H1 (cell line): ENCODE measurements around the gene SLC13A4. TPM values are rescaled to one million over a fixed set of nuclear protein-coding genes. Genes with fewer than 3 reads are reported as not detected.

Experiments used
- CTCF ChIA-PET: fragments of 300-600 bp; sonication (Branson Sonifier 250); formaldehyde crosslinking; loops from one replicate; lab custom pipeline; 2021; ENCODE audit not compliant: partially characterized antibody; lab: Charles Lee
- POLR2A ChIA-PET: fragments of 300-600 bp; sonication (Branson Sonifier 250); formaldehyde crosslinking; loops from one replicate; lab custom pipeline; 2021; ENCODE audit warnings: inconsistent platforms; ENCODE audit not compliant: partially characterized antibody; lab: Charles Lee
- DNase-seq, 2 experiments: peaks; one replicate each; pipeline versions ENCODE4 v3.0.0 to v3.0.0-alpha.2; 2010 to 2022; ENCODE audit warnings: low spot score in 2 of 2, low read depth in 1 of 2, mixed read lengths in 1 of 2
- FAIRE-seq: peaks from 2 replicates; lab custom pipeline; 2011; peaks lifted over from hg19 to GRCh38; lab: Jason Lieb, UNC
- H2AFZ ChIP-seq: 2 replicates; pipeline ENCODE4 v1.8.1; 2012; ENCODE audit warnings: low read length, inconsistent platforms
- H2AK5ac ChIP-seq: 2 replicates; pipeline ENCODE4 v1.6.1; 2013; ENCODE audit warnings: low read depth, low read length
- H2BK120ac ChIP-seq: replicated peaks from 2 replicates; pipeline ENCODE3; 2013; ENCODE audit warnings: low read depth, low read length, inconsistent platforms
- H2BK12ac ChIP-seq: 2 replicates; pipeline ENCODE4 v1.6.1; 2013; ENCODE audit warnings: low read depth, low read length
- H2BK15ac ChIP-seq: 2 replicates; pipeline ENCODE4 v1.6.1; 2013; ENCODE audit warnings: low read length
- H2BK20ac ChIP-seq: 2 replicates; pipeline ENCODE4 v1.6.1; 2013; ENCODE audit warnings: low read length
- H2BK5ac ChIP-seq: 2 replicates; pipeline ENCODE4 v1.6.1; 2013; ENCODE audit warnings: low read depth, low read length
- H3K14ac ChIP-seq: 2 replicates; pipeline ENCODE4 v1.6.1; 2013; ENCODE audit warnings: inconsistent platforms; ENCODE audit not compliant: insufficient read length
- H3K18ac ChIP-seq: 2 replicates; pipeline ENCODE4 v1.6.1; 2013; ENCODE audit warnings: low read length; ENCODE audit errors: extremely low read depth
- H3K23ac ChIP-seq: 2 replicates; pipeline ENCODE4 v1.6.1; 2013; ENCODE audit warnings: inconsistent platforms; ENCODE audit not compliant: insufficient read length
- H3K23me2 ChIP-seq: 2 replicates; pipeline ENCODE4 v1.6.1; 2013; ENCODE audit warnings: low read depth, low read length
- H3K27ac ChIP-seq: 2 replicates; pipeline ENCODE4 v1.6.1; 2011; ENCODE audit warnings: low read depth, low read length, inconsistent platforms
- H3K27me3 ChIP-seq, 4 experiments: replicated peaks in 1 of 4; 1 replicate in 1 of 4; 2 replicates in 3 of 4; pipeline versions ENCODE4 v1.6.1 to v1.8.1; 2011 to 2013; ENCODE audit warnings: low read length in 3 of 4, mild to moderate bottlenecking in 3 of 4, inconsistent platforms in 2 of 4, mixed read lengths in 2 of 4, moderate library complexity in 1 of 4; ENCODE audit not compliant: control insufficient read depth in 3 of 4, insufficient read depth in 3 of 4; ENCODE audit errors: extremely low read depth in 1 of 4
- H3K36me3 ChIP-seq, 4 experiments: 2 replicates each; pipeline versions ENCODE4 v1.6.1 to v1.8.1; 2011 to 2013; ENCODE audit warnings: mild to moderate bottlenecking in 4 of 4, low read length in 3 of 4, moderate library complexity in 2 of 4, control low read depth in 1 of 4, inconsistent platforms in 1 of 4; ENCODE audit not compliant: insufficient read depth in 4 of 4, control insufficient read depth in 2 of 4
- H3K4ac ChIP-seq: replicated peaks from 2 replicates; pipeline ENCODE3; 2013; ENCODE audit warnings: low read length, low read depth, mixed read lengths, inconsistent platforms; ENCODE audit not compliant: insufficient read length
- H3K4me1 ChIP-seq, 4 experiments: replicated peaks in 1 of 4; 1 replicate in 1 of 4; 2 replicates in 3 of 4; pipeline versions ENCODE4 v1.6.1 to v1.8.1; 2011 to 2013; ENCODE audit warnings: low read length in 3 of 4, inconsistent platforms in 2 of 4, mixed read lengths in 1 of 4; ENCODE audit not compliant: insufficient read depth in 4 of 4, control insufficient read depth in 3 of 4
- H3K4me2 ChIP-seq, 2 experiments: 2 replicates each; pipeline versions ENCODE4 v1.6.1 to v1.8.1; 2011 to 2013; ENCODE audit warnings: low read depth in 2 of 2, low read length in 2 of 2, control low read depth in 1 of 2, inconsistent platforms in 1 of 2, mild to moderate bottlenecking in 1 of 2; ENCODE audit not compliant: insufficient read depth in 1 of 2
- H3K4me3 ChIP-seq, 4 experiments: fragments of 200-600, 300-600 bp in 1 of 4; sonication (generic), shearing (Covaris generic), sonication (Bioruptor Twin) in 1 of 4; 2 replicates each; pipeline versions ENCODE4 v1.5.1 to v1.8.1; 2011 to 2016; ENCODE audit warnings: low read length in 4 of 4, low read depth in 3 of 4, control low read depth in 2 of 4, inconsistent platforms in 2 of 4, mild to moderate bottlenecking in 2 of 4, mixed read lengths in 1 of 4, moderate library complexity in 1 of 4; ENCODE audit not compliant: insufficient read depth in 2 of 4; ENCODE audit errors: extremely low read depth in 1 of 4
- H3K56ac ChIP-seq: replicated peaks from 2 replicates; pipeline ENCODE3; 2013; ENCODE audit warnings: low read depth, mild to moderate bottlenecking, mixed read lengths, low read length, inconsistent platforms; ENCODE audit not compliant: insufficient read length
- H3K79me1 ChIP-seq: 2 replicates; pipeline ENCODE4 v1.6.1; 2013; ENCODE audit warnings: low read depth, low read length, control low read depth
- H3K79me2 ChIP-seq, 2 experiments: 2 replicates each; pipeline versions ENCODE4 v1.6.1 to v1.8.1; 2012 to 2013; ENCODE audit warnings: low read length in 2 of 2, mild to moderate bottlenecking in 2 of 2, inconsistent platforms in 1 of 2; ENCODE audit not compliant: insufficient read depth in 2 of 2, control insufficient read depth in 1 of 2
- H3K9ac ChIP-seq, 4 experiments: replicated peaks in 1 of 4; 1 replicate in 1 of 4; 2 replicates in 3 of 4; pipeline versions ENCODE4 v1.6.1 to v1.8.1; 2011 to 2013; ENCODE audit warnings: low read depth in 3 of 4, low read length in 3 of 4, control low read depth in 2 of 4, mild to moderate bottlenecking in 2 of 4, moderate library complexity in 2 of 4, inconsistent platforms in 1 of 4; ENCODE audit errors: extremely low read depth in 1 of 4
- H3K9me3 ChIP-seq, 2 experiments: 2 replicates each; pipeline versions ENCODE4 v1.6.1 to v1.8.1; 2012 to 2013; ENCODE audit warnings: mild to moderate bottlenecking in 2 of 2, moderate library complexity in 2 of 2, control low read depth in 1 of 2, inconsistent platforms in 1 of 2, low read depth in 1 of 2, low read length in 1 of 2, mixed read lengths in 1 of 2; ENCODE audit not compliant: insufficient read depth in 2 of 2
- H4K20me1 ChIP-seq, 2 experiments: replicated peaks in 1 of 2; 2 replicates each; pipeline versions ENCODE3 to v1.8.1; 2011 to 2013; ENCODE audit warnings: inconsistent platforms in 2 of 2, low read length in 2 of 2, mild to moderate bottlenecking in 1 of 2; ENCODE audit not compliant: insufficient read depth in 2 of 2, control insufficient read depth in 1 of 2
- H4K5ac ChIP-seq: 2 replicates; pipeline ENCODE4 v1.6.1; 2013; ENCODE audit warnings: low read length, low read depth, mixed read lengths, inconsistent platforms; ENCODE audit not compliant: insufficient read length
- H4K8ac ChIP-seq: 2 replicates; pipeline ENCODE4 v1.8.0; 2013; ENCODE audit warnings: mild to moderate bottlenecking, moderate library complexity, low read length, inconsistent platforms; ENCODE audit not compliant: insufficient read depth; ENCODE audit errors: extremely low read depth
- H4K91ac ChIP-seq: replicated peaks from 2 replicates; pipeline ENCODE3; 2013; ENCODE audit warnings: low read length, mixed read lengths, inconsistent platforms; ENCODE audit not compliant: insufficient read length
- ASH2L ChIP-seq: fragments of 200-600, 300-600 bp; sonication (generic); IDR thresholded peaks from one replicate; pipeline ENCODE4 v1.7.1; 2017; ENCODE audit warnings: low read length
- BRCA1 ChIP-seq: IDR thresholded peaks from 2 replicates; pipeline ENCODE4 v1.6.1; 2012; ENCODE audit warnings: low read depth, low read length, improper control_type of control experiment
- FOSL1 ChIP-seq: IDR thresholded peaks from 2 replicates; pipeline ENCODE4 v1.6.1; 2011; ENCODE audit warnings: mild to moderate bottlenecking, low read depth, low read length, moderate library complexity; ENCODE audit not compliant: insufficient read depth
- GTF2F1 ChIP-seq: IDR thresholded peaks from 2 replicates; pipeline ENCODE4 v1.6.1; 2012; ENCODE audit warnings: low read depth, low read length, improper control_type of control experiment, borderline replicate concordance
- KDM5A ChIP-seq: fragments of 200-600 bp; IDR thresholded peaks from 2 replicates; pipeline ENCODE4 v1.7.1; 2012; ENCODE audit warnings: mild to moderate bottlenecking, low read length, inconsistent platforms, mixed read lengths
- POLR2AphosphoS5 ChIP-seq: IDR thresholded peaks from 2 replicates; pipeline ENCODE4 v1.6.1; 2011; ENCODE audit warnings: low read depth, low read length
- RAD21 ChIP-seq, 2 experiments: IDR thresholded peaks in 1 of 2; conservative IDR thresholded peaks in 1 of 2; 2 replicates each; pipeline ENCODE4 v1.6.1; 2011; ENCODE audit warnings: low read depth in 2 of 2, low read length in 2 of 2, improper control_type of control experiment in 1 of 2, inconsistent platforms in 1 of 2, mild to moderate bottlenecking in 1 of 2, moderate library complexity in 1 of 2
- RNF2 ChIP-seq: fragments of 200-900, 300-1000 bp; sonication (generic); IDR thresholded peaks from 2 replicates; pipeline ENCODE4 v1.7.1; 2016; ENCODE audit warnings: borderline replicate concordance, low read depth, mild to moderate bottlenecking, antibody characterized with exemption, low read length; ENCODE audit not compliant: poor library complexity, severe bottlenecking; ENCODE audit errors: missing control alignments
- WGBS, 2 experiments: shearing (Covaris generic) in 1 of 2; methylation state at CpG; one replicate each; pipeline versions ENCODE4 v1.1.6 to v1.1.7; 2013 to 2015; ENCODE audit warnings: low lambda C conversion rate in 2 of 2, mixed read lengths in 2 of 2, inconsistent platforms in 1 of 2, low coverage in 1 of 2, missing lambda C conversion rate in 1 of 2; ENCODE audit not compliant: insufficient replicate concordance in 2 of 2, insufficient coverage in 1 of 2, insufficient read length in 1 of 2; ENCODE audit errors: extremely low coverage in 1 of 2, missing lambda C conversion rate in 1 of 2; 5-methylcytosine and 5-hydroxymethylcytosine counted together
- polyA plus RNA-seq, 7 experiments: library from polyadenylated mRNA; depleted of rRNA in 3 of 7; stranded (reverse) in 5 of 7; unstranded in 2 of 7; fragments of >200 nt in 5 of 7; fragments of 200-250 nt in 2 of 7; gene quantifications; 1 replicate in 5 of 7; 2 replicates in 1 of 7; 4 replicates in 1 of 7; pipeline versions ENCODE4 v1.2.1 to v1.2.3, GENCODE V29; 2011 to 2013; ENCODE audit warnings: missing spikeins in 2 of 7, mixed read lengths in 2 of 7
- total RNA-seq: library from RNA; stranded (reverse); fragmentation: NEBNext Ultra II Directional; extraction: Animal tissue kit (Norgen Biotek cat#: 25700); gene quantifications from 2 replicates; pipeline ENCODE4 v1.2.1, GENCODE V29; 2021
- TF ChIP-seq, protein P1 (sequence below): IDR thresholded peaks from 2 replicates; pipeline ENCODE4 v1.6.1; 2011; ENCODE audit warnings: low read length, improper control_type of control experiment
- TF ChIP-seq, protein P2 (sequence below): IDR thresholded peaks from 2 replicates; pipeline ENCODE4 v1.6.1; 2012; ENCODE audit warnings: inconsistent platforms

The SLC13A4 gene
- total and polyA plus RNA-seq, 2 of the 8 experiments (the other 6 are each of a cell fraction or from before 2014, with no cell fraction given): 3.9 to 7.5 TPM

DNA sequence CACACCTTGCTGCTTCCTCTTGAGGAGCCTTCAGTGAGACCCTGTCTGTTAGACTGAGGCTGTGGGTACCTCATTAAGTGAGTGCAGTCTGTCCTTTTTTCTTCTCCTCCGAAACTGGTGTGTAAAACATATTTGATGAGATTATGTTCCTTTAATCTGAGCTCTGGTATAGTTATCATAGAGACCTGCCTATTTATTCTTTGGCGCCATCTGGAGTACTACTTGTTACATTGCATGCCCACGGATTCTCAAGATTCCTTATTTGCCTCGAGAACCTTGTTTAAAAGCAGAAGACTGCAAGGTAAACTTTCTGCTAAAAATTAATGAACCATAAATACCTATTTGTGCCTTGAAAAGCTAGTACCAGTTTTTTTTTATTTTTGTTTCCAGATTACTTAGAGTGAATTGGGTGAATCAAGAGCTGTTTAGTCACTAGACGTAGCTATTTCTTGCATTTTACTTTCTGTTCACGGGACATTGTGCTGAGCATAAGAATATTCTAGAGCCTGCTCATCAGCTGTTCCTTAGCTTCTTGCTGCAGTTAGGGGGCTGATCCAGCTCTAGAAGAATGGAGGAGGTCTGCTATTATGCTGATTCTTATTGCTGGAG is 82.6 kb downstream of the SLC13A4 start:
- Histone ChIP-seq H3K27ac (no peak overlapping the region), H3K56ac (no peak overlapping the region), H4K5ac (no peak overlapping the region), H3K14ac (no peak overlapping the region), H2BK120ac (no peak overlapping the region), H3K4me2 (no peak overlapping the region), H3K27me3 (no peaks in the 10 kb centered on the region), H3K23ac (no peak overlapping the region), H2BK20ac (no peak overlapping the region), H3K79me2 (no peaks in the 10 kb centered on the region), H3K4ac (no peak overlapping the region), H4K8ac (no peak overlapping the region), H4K91ac (no peak overlapping the region), H3K23me2 (no peaks in the 10 kb centered on the region), H4K20me1 (peaks cover 2 to 3% of the 10 kb centered on the region in 2 experiments), H3K9me3 (no peaks in the 10 kb centered on the region), H2AK5ac (no peak overlapping the region), H3K4me1 (no peaks in the 10 kb centered on the region), H3K79me1 (no peaks in the 10 kb centered on the region), H3K9ac (no peak overlapping the region), H2BK15ac (no peak overlapping the region), H2BK12ac (no peak overlapping the region), H3K36me3 (peaks cover 20 to 78% (median 64%) of the 10 kb centered on the region in 4 experiments), H3K4me3 (no peak overlapping the region), H2AFZ (no peak overlapping the region), H2BK5ac (no peak overlapping the region), H3K18ac (no peak overlapping the region)
- FAIRE-seq (no peak), DNase-seq (no peak)
- WGBS, 2 experiments: 83% methylated on average over 6 of the region's 6 CpGs; no CpG with 5 or more reads in 1 of the 2 experiments
- ChIA-PET POLR2A (interaction anchor here (1.2 to 2.3 kb wide), 2 partner anchors 12 to 50 kb away, joined by 3 to 6 read pairs; no protein-coding TSS in a partner anchor), CTCF (interaction anchor here (0.6 to 5.7 kb wide), 45 partner anchors 8 to 698 kb away, joined by 3 to 114 read pairs (median 4); partner anchors contain the start of genes NUP205 and STMP1)
- TF ChIP-seq, protein P1, sequence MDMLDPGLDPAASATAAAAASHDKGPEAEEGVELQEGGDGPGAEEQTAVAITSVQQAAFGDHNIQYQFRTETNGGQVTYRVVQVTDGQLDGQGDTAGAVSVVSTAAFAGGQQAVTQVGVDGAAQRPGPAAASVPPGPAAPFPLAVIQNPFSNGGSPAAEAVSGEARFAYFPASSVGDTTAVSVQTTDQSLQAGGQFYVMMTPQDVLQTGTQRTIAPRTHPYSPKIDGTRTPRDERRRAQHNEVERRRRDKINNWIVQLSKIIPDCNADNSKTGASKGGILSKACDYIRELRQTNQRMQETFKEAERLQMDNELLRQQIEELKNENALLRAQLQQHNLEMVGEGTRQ: no peak
- TF ChIP-seq KDM5A (no peak), ASH2L (no peak), GTF2F1 (no peak), RNF2 (no peak), POLR2AphosphoS5 (no peak), FOSL1 (no peak), RAD21 (IDR thresholded peaks at IDR 0.05 in 1 of 2, conservative IDR thresholded peaks at IDR 0.05 in 1 of 2; ENCODE audit: low read depth in 2 of 2, low read length in 2 of 2) (peak; percentile 26 to 32; a peak in 2 of 4 replicates), BRCA1 (no peak)
- TF ChIP-seq, protein P2, sequence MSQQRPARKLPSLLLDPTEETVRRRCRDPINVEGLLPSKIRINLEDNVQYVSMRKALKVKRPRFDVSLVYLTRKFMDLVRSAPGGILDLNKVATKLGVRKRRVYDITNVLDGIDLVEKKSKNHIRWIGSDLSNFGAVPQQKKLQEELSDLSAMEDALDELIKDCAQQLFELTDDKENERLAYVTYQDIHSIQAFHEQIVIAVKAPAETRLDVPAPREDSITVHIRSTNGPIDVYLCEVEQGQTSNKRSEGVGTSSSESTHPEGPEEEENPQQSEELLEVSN: no peak
